ENCODE data around the gene MLYCD.

DNA sequence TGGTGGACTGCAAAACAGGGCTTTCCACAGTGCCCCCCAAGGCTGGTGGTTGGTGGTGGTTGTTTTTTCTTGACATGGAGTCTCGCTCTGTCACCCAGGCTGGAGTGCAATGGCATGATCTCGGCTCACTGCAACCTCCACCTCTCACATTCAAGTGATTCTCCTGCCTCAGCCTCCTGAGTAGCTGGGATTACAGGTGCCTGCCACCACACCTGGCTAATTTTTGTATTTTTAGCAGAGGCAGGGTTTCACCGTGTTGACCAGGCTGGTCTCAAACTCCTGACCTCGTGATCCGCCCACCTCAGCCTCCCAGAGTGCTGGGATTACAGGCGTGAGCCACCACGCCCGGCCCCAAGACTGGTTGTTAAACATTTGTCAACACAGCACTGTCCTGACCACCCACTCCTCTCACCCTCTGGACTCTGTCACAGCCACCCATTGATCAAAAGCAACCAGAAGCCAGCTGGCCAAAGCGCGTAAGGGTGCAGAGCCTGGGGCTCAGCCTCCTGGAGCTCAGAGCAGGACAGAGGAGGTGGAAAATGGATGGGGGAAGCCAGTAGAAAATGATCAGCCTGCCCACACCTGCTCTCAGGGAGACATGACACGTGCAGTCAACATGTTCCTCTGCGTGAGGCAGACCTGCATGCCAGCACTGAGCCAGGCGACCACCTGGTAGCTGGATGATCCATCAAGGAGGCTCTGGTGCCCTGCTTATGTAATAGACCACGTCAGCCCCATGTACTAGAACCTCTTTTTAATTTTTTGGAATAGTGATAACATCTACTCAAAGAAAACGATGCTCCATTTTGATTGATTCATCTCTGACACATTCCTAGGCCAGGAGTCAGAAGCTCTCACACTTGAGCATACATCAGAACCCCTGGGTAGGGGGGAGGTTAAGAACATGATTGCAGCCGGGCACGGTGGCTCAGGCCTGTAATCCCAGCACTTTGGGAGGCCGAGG lies 39.3 kb downstream of the MLYCD start:
- TF ChIP-seq, protein P1, sequence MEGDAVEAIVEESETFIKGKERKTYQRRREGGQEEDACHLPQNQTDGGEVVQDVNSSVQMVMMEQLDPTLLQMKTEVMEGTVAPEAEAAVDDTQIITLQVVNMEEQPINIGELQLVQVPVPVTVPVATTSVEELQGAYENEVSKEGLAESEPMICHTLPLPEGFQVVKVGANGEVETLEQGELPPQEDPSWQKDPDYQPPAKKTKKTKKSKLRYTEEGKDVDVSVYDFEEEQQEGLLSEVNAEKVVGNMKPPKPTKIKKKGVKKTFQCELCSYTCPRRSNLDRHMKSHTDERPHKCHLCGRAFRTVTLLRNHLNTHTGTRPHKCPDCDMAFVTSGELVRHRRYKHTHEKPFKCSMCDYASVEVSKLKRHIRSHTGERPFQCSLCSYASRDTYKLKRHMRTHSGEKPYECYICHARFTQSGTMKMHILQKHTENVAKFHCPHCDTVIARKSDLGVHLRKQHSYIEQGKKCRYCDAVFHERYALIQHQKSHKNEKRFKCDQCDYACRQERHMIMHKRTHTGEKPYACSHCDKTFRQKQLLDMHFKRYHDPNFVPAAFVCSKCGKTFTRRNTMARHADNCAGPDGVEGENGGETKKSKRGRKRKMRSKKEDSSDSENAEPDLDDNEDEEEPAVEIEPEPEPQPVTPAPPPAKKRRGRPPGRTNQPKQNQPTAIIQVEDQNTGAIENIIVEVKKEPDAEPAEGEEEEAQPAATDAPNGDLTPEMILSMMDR (IDR thresholded peaks at IDR 0.05), result no peak
- no peak for TF ChIP-seq POLR2AphosphoS5 (IDR thresholded peaks at IDR 0.05)

Measured in upper lobe of left lung (tissue), 4 donors.